GM12878 (cell line): ENCODE data around the gene HOMER2.

Experiments
- CTCF ChIP-seq, 3 experiments: IDR thresholded peaks in 2 of 3; conservative IDR thresholded peaks in 1 of 3; 2 replicates each; pipeline ENCODE4 v1.5.1; 2011; ENCODE audit warnings: low read depth in 3 of 3, low read length in 3 of 3, mild to moderate bottlenecking in 3 of 3, control low read depth in 2 of 3, moderate library complexity in 2 of 3, inconsistent platforms in 1 of 3, mixed read lengths in 1 of 3; ENCODE audit not compliant: control insufficient read depth in 2 of 3, insufficient read depth in 1 of 3; ENCODE audit errors: extremely low read depth in 1 of 3
- EZH2 ChIP-seq: IDR thresholded peaks from 2 replicates; pipeline ENCODE4 v1.6.1; 2012; ENCODE audit warnings: low read depth, mild to moderate bottlenecking, control low read depth, inconsistent platforms, low read length, borderline replicate concordance; ENCODE audit not compliant: control insufficient read depth
- IRF3 ChIP-seq: fragments of 450-650 bp; IDR thresholded peaks from 2 replicates; pipeline ENCODE4 v1.6.1; 2014; ENCODE audit warnings: mild to moderate bottlenecking
- MYC ChIP-seq: IDR thresholded peaks from 2 replicates; pipeline ENCODE4 v1.6.1; 2011; ENCODE audit warnings: mild to moderate bottlenecking, low read length, moderate library complexity, inconsistent platforms; ENCODE audit not compliant: insufficient read depth, insufficient replicate concordance, insufficient read length, severe bottlenecking
- NFIC ChIP-seq: IDR thresholded peaks from 2 replicates; pipeline ENCODE4 v1.6.1; 2012; ENCODE audit warnings: low read depth, mild to moderate bottlenecking, inconsistent platforms, low read length, moderate library complexity
- YY1 ChIP-seq: IDR thresholded peaks from 2 replicates; pipeline ENCODE4 v1.6.1; 2011; ENCODE audit warnings: low read depth, mild to moderate bottlenecking, low read length
- TF ChIP-seq, protein P1 (sequence below): IDR thresholded peaks from 2 replicates; pipeline ENCODE4 v1.6.1; 2011; ENCODE audit warnings: low read depth, mild to moderate bottlenecking, low read length, moderate library complexity, borderline replicate concordance; ENCODE audit errors: extremely low read depth
- TF ChIP-seq, protein P2 (sequence below): fragments of 450-650 bp; IDR thresholded peaks from 2 replicates; pipeline ENCODE4 v1.6.1; 2017; ENCODE audit warnings: mild to moderate bottlenecking, moderate library complexity
- TF ChIP-seq, protein P3 (sequence below): IDR thresholded peaks from 2 replicates; pipeline ENCODE4 v1.6.1; 2011; ENCODE audit warnings: borderline replicate concordance, low read depth, mild to moderate bottlenecking, moderate library complexity, mixed read lengths, low read length; ENCODE audit not compliant: insufficient read depth; ENCODE audit errors: extremely low read length

- TF ChIP-seq, protein P1, sequence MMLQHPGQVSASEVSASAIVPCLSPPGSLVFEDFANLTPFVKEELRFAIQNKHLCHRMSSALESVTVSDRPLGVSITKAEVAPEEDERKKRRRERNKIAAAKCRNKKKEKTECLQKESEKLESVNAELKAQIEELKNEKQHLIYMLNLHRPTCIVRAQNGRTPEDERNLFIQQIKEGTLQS = no peak
- no peak for TF ChIP-seq CTCF (IDR thresholded peaks at IDR 0.05 in 2 of 3, conservative IDR thresholded peaks at IDR 0.05 in 1 of 3; ENCODE audit: control insufficient read depth in 2 of 3, extremely low read depth in 1 of 3, insufficient read depth in 1 of 3, low read depth in 3 of 3, low read length in 3 of 3)
- no peak for TF ChIP-seq EZH2
- TF ChIP-seq, protein P2, sequence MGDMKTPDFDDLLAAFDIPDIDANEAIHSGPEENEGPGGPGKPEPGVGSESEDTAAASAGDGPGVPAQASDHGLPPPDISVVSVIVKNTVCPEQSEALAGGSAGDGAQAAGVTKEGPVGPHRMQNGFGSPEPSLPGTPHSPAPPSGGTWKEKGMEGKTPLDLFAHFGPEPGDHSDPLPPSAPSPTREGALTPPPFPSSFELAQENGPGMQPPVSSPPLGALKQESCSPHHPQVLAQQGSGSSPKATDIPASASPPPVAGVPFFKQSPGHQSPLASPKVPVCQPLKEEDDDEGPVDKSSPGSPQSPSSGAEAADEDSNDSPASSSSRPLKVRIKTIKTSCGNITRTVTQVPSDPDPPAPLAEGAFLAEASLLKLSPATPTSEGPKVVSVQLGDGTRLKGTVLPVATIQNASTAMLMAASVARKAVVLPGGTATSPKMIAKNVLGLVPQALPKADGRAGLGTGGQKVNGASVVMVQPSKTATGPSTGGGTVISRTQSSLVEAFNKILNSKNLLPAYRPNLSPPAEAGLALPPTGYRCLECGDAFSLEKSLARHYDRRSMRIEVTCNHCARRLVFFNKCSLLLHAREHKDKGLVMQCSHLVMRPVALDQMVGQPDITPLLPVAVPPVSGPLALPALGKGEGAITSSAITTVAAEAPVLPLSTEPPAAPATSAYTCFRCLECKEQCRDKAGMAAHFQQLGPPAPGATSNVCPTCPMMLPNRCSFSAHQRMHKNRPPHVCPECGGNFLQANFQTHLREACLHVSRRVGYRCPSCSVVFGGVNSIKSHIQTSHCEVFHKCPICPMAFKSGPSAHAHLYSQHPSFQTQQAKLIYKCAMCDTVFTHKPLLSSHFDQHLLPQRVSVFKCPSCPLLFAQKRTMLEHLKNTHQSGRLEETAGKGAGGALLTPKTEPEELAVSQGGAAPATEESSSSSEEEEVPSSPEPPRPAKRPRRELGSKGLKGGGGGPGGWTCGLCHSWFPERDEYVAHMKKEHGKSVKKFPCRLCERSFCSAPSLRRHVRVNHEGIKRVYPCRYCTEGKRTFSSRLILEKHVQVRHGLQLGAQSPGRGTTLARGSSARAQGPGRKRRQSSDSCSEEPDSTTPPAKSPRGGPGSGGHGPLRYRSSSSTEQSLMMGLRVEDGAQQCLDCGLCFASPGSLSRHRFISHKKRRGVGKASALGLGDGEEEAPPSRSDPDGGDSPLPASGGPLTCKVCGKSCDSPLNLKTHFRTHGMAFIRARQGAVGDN = no peak
- TF ChIP-seq MYC = no peak
- TF ChIP-seq, protein P3, sequence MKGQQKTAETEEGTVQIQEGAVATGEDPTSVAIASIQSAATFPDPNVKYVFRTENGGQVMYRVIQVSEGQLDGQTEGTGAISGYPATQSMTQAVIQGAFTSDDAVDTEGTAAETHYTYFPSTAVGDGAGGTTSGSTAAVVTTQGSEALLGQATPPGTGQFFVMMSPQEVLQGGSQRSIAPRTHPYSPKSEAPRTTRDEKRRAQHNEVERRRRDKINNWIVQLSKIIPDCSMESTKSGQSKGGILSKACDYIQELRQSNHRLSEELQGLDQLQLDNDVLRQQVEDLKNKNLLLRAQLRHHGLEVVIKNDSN = no peak
- no peak for TF ChIP-seq IRF3
- no peak for TF ChIP-seq YY1
- no peak for TF ChIP-seq NFIC
Measured at GRCh38 chr15:82909080-82909815, 43.3 kb downstream of the HOMER2 start.
